CD4-positive, alpha-beta T cell treated with Interleukin-10 for 1 hour (primary cell): ENCODE measurements around the gene IL6R.

ENCODE experiments used
- DNase-seq: peaks from one replicate; pipeline ENCODE4 v3.0.0-alpha.2; 2020

The IL6R gene

GRCh38 chr1:154427173-154428139 lies 22.3 kb downstream of the IL6R start:
- no peak for DNase-seq

- no peak for DNase-seq
These were observed 24.0 kb downstream of the IL6R start for GRCh38 chr1:154429118-154429517.

- DNase-seq, result no peak
These were observed 24.9 kb downstream of the IL6R start for GRCh38 chr1:154429841-154430611.

- no peak for DNase-seq
These were observed 25.8 kb downstream of the IL6R start for GRCh38 chr1:154430903-154431302.

- DNase-seq, result peak; percentile 35
These were observed 26.6 kb downstream of the IL6R start for GRCh38 chr1:154431586-154432373.

- no peak for DNase-seq
These were observed 28.1 kb downstream of the IL6R start for GRCh38 chr1:154433161-154433764.

- DNase-seq, result no peak
These were observed 29.4 kb downstream of the IL6R start for GRCh38 chr1:154434346-154435085.

GRCh38 chr1:154435599-154436200 lies 30.6 kb downstream of the IL6R start:
- no peak for DNase-seq

GRCh38 chr1:154436433-154436832 lies 31.3 kb downstream of the IL6R start:
- DNase-seq, result no peak

- no peak for DNase-seq
These were observed 35.1 kb downstream of the IL6R start for GRCh38 chr1:154440036-154440804.

GRCh38 chr1:154441241-154441888 lies 36.2 kb downstream of the IL6R start:
- DNase-seq, result no peak

- DNase-seq, result no peak
These were observed 37.0 kb downstream of the IL6R start for GRCh38 chr1:154442006-154442740.

- DNase-seq, result no peak
These were observed 38.3 kb downstream of the IL6R start for GRCh38 chr1:154443274-154444013.

- peak; percentile 53 for DNase-seq
These were observed 39.9 kb downstream of the IL6R start for GRCh38 chr1:154445040-154445472.

- DNase-seq, result no peak
These were observed 41.1 kb downstream of the IL6R start for GRCh38 chr1:154446292-154446691.

- DNase-seq, result no peak
These were observed 41.6 kb downstream of the IL6R start for GRCh38 chr1:154446789-154447188.

GRCh38 chr1:154448331-154448811 lies 43.2 kb downstream of the IL6R start:
- DNase-seq, result no peak

- no peak for DNase-seq
These were observed 48.0 kb downstream of the IL6R start for GRCh38 chr1:154453161-154453560.
